GM12872 (cell line): ENCODE measurements around the gene NSMCE1.

Experiments used
- CTCF ChIP-seq: IDR thresholded peaks from 3 replicates; pipeline ENCODE4 v1.5.1; 2011; ENCODE audit warnings: low read depth, mild to moderate bottlenecking, low read length, moderate library complexity; ENCODE audit not compliant: insufficient read depth

Gene NSMCE1

GRCh38 chr16:27259710-27260109, 8.9 kb downstream of the NSMCE1 start:
- no peak for TF ChIP-seq CTCF

GRCh38 chr16:27258241-27258734, 10.3 kb downstream of the NSMCE1 start:
- TF ChIP-seq CTCF: no peak

- no peak for TF ChIP-seq CTCF
Measured at GRCh38 chr16:27257271-27257670, 11.3 kb downstream of the NSMCE1 start.

GRCh38 chr16:27256861-27257260, 11.7 kb downstream of the NSMCE1 start:
- TF ChIP-seq CTCF: no peak

- no peak for TF ChIP-seq CTCF
Measured at GRCh38 chr16:27254262-27254811, 14.2 kb downstream of the NSMCE1 start.

- TF ChIP-seq CTCF: no peak
Measured at GRCh38 chr16:27253526-27253930, 15.0 kb downstream of the NSMCE1 start.

GRCh38 chr16:27252206-27252585, 16.4 kb downstream of the NSMCE1 start:
- TF ChIP-seq CTCF: no peak
